A204.1 (cell line): Measurements from ENCODE around the gene AP4S1.
"Not testable (repeated sequence)": the region's sequence is repeated elsewhere in the genome, so short reads cannot be mapped to it uniquely, and the experiment has no call there.

Experiments
- FAIRE-seq: peaks from 2 replicates; lab custom pipeline; 2012; peaks lifted over from hg19 to GRCh38; lab: Jason Lieb, UNC

AP4S1 gene

DNA sequence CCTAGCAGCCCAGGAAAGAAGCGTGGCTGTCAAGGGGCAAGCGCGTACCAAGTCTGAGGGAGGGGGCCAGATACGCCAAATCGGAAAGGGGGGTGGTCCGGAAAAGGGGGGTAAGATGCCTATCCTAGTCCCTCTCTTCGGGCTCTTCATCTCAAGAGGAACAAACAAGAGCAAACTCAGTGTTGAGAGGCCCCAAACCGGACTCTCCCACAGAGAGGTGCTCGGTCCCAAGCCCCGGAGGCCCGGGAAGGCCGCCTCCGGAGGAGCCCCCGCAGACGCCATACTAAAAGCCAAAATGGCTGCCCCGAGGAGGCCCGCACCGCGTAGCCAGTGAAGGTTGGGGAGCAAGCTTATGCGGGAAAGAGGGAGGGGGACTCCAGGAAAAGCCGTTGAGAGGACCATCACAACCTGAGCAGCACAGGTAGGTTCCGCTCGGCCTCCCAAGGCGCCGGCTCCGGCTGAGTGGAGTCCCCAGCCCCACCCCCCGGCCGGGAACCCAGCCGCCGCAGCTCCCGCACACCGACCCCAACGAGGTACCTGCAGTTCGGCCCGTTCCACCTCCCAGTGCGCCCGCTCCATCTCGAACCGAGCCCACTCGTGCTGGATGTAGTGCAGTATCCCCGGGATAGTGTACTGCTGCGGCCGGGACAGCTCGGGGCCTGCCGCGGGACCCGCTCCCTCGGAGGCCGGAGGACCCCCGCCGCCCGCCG, at the start of gene AP4S1:
Gene AP4S1 (plus strand): TSS at position 283 of the 710 bp plus-strand sequence. CDS start 40,548 bp downstream, outside the sequence.
- FAIRE-seq = no peak

DNA sequence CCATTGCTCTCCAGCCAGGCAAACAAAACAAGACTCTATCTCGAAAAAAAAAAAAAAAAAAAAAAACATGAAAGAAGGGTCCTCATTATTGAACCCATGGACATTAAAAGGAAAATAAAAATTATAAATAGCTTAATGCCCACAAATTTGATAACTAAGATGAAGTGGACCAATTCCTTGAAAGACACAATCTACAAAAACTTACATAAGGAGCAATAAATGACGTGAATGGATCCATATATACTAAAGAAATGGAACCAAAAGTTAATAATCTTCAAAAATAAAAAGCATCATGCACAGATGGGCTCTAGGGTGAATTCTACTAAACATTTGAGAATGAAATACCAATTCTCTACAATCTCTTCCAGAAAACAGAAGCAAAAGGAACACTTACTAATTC, 47.7 kb upstream of the AP4S1 start:
- no peak for FAIRE-seq

DNA sequence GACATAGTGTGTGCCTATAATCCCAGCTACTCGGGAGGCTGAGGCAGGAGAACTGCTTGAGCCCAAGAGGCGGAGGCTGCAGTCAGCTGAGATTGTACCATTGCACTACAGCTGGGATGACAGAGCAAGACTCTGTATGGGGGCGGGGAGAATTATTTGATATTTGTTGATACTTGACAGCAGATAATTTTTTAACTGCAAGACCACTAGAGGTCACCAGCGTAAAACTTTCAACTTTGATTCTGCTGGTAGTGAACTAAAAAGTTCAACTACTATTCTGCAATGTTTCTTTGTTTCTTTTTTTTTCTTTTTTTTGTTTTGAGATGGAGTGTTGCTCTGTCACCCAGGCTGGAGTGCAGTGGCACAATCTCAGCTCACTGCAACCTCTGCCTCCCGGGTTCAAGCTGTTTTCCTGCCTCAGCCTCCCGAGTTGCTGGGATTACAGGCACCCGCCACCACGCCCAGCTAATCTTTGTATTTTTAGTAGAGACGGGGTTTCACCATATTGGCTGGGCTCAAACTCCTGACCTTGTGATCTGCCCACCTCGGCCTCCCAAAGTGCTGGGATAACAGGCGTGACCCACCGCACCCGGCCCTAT, 45.2 kb upstream of the AP4S1 start:
- peak; percentile 95 for FAIRE-seq

DNA sequence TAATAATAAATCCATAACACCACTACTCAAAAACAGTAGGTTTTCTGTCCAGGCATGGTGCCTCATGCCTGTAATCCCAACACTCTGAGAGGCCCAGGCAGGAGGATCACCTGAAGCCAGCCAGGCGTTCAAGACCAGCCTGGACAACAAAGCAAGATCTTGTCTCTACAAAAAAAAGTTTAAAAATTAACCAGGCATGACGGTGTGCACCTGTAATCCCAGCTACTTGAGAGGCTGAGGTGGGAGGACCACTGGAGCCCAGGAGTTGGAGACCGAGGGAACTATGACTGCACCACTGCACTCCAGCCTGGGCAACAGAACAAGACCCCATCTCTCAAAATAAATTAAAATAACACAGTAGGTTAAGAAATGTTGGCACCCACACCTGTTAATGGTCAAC, 44.5 kb upstream of the AP4S1 start:
- FAIRE-seq = no peak

DNA sequence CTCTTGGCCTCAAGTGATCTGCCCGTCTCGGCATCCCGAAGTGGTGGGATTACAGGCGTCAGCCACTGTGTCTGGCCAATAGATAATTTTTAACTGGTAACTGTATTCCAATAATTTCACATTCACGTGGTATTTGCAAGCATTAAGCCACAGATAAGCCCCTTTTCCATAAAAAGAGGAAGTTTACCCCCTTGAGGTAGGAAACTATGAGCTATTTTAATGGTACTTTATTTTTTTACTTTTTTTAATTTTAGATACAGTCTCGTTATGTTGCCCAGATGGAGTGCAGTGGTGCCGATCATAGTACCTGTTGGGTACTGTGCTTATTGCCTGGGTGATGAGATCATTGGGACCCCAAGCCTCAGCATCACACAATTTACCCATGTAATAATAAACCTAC, 42.9 kb upstream of the AP4S1 start:
- FAIRE-seq = no peak

DNA sequence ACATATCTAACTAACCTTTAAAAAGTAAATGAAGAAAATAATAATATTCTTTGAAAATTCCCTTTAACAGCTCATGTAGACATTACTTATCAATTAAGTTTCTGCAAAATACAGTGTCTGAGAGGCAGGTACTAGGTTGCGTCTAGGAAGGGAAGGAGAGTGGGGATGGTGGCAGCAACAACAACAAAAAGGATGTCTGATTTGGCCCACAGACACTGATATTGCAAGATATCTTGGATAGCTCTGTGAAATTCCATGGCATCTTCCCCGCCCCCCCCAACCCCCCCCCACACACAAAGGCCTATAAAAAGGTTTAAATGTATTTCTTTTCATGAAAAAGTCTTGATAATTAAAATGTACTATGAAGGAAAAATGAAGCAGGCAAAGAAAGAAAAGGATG, 41.6 kb upstream of the AP4S1 start:
- no peak for FAIRE-seq

GRCh38 chr14:30985796-30986195, 39.7 kb upstream of the AP4S1 start:
- FAIRE-seq = no peak

GRCh38 chr14:30988509-30988908, 36.9 kb upstream of the AP4S1 start:
- FAIRE-seq = no peak

GRCh38 chr14:30990770-30991169, 34.7 kb upstream of the AP4S1 start:
- FAIRE-seq = no peak

DNA sequence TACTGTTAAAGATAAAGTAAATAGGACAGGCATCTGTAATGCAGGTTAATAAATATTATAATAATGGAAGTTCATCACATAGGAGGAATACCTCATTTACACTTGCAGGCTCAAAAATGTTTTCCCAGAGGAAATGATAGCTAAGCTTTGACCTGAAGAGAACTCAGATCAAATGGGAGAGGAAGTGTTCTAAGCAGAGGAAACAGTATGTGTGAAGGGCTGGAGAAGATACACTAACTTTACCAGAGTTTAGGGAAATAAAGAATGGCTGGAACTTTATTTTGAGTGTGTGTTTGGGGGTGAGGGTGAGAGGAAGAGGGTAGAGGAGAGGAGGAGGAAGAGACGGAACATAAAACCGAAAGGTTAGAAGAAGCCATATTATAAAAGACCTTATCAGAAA, 34.0 kb upstream of the AP4S1 start:
- FAIRE-seq = no peak

- FAIRE-seq = no peak
Measured at GRCh38 chr14:30993071-30993470, 32.4 kb upstream of the AP4S1 start.

DNA sequence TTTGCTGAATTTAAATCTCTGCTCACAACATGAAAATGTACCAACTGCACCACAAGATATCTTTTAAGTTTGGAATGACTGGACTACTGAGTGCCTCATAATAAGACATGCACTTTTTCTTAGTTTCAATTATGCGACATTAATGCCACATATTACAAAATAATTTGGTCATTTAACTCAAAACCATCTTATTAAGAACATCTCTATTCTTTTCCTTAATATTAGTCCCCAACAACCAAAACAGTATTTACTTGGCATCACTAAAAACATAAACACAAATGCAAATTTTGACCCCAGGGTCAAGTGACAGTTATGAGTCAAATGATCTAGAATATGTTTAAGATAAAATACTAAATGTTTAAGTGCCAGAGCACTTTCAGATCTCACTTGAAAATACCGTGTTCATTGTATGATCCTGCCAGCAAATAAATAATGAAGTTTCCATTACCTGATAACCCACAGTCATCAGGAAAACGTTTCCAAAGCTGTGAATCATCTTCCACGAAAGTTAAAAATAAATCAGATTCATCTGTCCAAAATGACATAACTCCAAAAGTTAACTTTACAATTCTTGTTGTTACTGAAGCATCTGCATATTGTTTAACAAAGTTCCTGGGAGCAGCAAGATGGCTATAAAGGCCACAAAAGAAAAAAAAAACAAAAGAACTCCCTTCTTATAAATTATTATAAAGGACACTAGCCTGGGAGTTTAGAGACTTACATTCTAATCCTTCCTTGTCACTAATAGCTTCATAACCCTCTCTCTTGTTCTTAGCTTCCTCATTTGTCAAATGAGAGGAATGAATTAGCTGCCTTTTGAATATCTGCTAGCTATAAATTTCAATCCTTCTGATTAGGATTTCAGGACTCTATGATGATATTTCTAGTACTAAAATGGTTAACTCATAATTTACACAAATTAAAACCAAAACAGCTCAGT, 30.5 kb upstream of the AP4S1 start:
- no peak for FAIRE-seq

DNA sequence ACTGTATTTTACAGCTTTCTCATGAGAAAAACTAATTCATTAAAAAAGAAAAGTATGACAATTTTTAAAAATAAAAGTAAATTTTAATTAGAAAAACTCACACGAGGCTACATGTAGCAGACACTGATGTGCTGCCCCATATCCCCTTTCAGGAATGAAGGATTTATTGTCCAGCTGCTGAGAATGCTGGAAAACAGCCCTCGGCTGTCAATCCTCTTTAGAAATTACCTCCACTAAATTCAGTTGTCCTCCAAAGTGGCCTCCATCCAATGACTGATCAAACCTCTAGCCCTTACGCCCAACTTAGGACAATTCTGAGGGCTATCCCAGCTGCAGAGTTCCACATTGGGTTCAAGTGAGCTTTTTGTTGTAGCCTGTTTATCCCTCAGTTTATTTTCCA, 29.8 kb upstream of the AP4S1 start:
- FAIRE-seq = no peak

- no peak for FAIRE-seq
Measured at GRCh38 chr14:30996892-30997659, 28.4 kb upstream of the AP4S1 start.

DNA sequence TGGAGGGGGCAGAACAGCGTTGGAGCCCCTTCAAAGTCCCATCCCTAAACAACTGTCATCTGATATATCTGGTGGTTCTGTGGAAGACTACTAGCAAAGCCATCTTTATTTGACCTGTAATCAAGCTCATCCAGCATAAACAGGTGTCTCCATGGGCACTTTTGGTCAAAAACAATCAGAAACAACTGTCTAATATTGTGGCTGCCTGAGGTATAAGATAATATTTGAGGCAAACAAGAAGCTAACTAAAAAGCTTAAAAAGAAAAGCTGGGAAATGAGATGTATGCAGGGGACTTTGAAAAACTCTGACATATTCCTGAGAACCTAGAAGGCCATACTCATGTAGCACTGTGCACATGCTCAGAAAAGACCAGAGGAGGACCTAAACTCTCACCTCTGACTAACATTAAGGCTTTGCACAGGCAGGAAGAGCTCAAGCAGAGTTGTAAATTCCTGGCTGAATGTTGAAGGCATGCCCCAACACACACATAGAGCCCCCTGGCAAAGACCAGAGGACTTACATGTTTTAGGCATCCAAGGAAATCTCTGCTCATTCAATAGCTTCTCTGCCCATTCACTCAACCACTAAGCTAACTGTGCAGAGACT, 27.2 kb upstream of the AP4S1 start:
- FAIRE-seq = no peak

DNA sequence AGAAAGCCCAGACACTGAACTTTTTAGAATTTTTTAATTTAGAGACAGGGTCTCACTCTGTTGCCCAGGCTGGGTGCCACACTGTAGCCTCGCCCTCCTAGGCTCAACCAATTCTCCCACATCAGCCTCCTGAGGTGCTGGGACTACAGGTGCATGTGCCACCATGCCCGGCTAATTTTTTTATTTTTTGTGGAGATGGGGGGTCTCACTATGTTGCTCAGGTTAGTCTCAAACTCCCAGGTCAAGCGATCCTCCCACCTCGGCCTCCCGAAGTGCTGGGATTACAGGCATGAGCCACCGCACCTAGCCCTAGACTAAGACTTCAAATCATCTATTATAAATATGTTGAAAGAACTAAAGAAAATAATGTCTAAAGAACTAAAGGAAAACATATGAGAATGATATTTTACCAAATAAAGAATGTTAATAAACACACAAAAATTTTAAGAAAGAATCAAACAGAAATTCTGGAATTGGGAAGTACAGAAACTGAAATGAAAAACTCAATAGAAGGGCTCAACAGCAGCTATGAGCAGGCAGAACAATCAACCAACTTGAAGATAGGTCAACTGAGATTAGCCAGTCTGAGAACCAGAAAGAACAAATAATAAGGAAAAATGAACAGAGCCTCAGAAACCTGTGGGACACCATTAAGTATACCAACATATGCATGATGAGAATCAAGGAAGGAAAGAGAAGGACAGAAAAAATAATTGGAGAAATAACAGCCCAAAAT, 26.2 kb upstream of the AP4S1 start:
- FAIRE-seq = no peak

GRCh38 chr14:31000629-31001338, 24.7 kb upstream of the AP4S1 start:
- no peak for FAIRE-seq

DNA sequence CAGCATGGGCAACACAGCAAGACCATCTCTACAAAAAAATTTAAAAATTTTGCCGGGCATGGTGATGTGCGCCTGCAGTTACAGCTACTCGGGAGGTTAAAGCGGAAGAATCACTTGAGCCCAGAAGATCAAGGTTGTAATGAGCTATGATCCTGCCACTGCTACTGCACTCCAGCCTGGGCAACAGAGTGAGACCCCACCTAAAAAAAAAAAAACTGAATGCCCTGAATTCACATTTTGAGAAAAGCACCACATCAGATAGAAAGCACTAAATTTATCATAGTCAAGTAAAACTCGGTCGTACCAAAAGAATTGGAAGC, 24.1 kb upstream of the AP4S1 start:
- FAIRE-seq = no peak

GRCh38 chr14:31003284-31003683, 22.2 kb upstream of the AP4S1 start:
- FAIRE-seq = no peak

- FAIRE-seq = not testable (repeated sequence)
Measured at GRCh38 chr14:31004007-31004406, 21.4 kb upstream of the AP4S1 start.

DNA sequence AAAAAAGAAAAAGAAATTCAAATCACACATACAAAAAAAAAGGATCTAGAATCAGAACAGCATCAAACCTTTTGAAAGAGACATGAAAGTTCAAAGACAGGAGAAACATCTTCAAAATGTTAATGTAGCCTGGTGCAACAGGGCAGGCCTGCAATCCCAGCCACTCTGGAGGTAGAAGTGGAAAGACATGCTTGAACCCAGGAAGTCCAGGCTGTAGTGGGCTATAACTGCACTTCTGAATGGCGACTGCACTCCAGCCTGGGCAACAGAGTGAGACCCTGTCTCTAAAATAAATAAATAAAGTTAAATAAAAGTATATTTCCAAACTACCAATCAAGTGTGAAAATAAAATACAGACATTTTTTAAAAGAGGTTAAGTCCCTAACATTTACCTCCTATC, 18.7 kb upstream of the AP4S1 start:
- no peak for FAIRE-seq
